OCI-LY1 (cell line): Measurements from ENCODE around the gene TTC6.

Experiments
- H2AFZ ChIP-seq: fragments of 200-600 bp; sonication (generic), shearing (Covaris generic); 2 replicates; pipeline ENCODE4 v1.6.0; 2014; ENCODE audit warnings: antibody characterized with exemption, mild to moderate bottlenecking, low read length
- H3F3A ChIP-seq: fragments of 200-600 bp; sonication (generic), shearing (Covaris generic); 2 replicates; pipeline ENCODE4 v1.6.0; 2014; ENCODE audit warnings: mild to moderate bottlenecking, antibody characterized with exemption, low read length, moderate library complexity; ENCODE audit not compliant: insufficient read depth
- H3K27ac ChIP-seq: fragments of 200-600 bp; sonication (generic); 2 replicates; pipeline ENCODE4 v1.5.1; 2014; ENCODE audit warnings: low read length, mixed run types, mild to moderate bottlenecking, low read depth; ENCODE audit not compliant: poor library complexity, severe bottlenecking
- H3K27me3 ChIP-seq: fragments of 200-600 bp; sonication (generic); 2 replicates; pipeline ENCODE4 v1.6.0; 2014; ENCODE audit warnings: antibody characterized with exemption, mild to moderate bottlenecking, low read length, moderate library complexity; ENCODE audit not compliant: insufficient read depth
- H3K36me3 ChIP-seq: fragments of 200-600 bp; sonication (generic); 2 replicates; pipeline ENCODE4 v1.6.1; 2014; ENCODE audit warnings: mild to moderate bottlenecking, antibody characterized with exemption, low read length, moderate library complexity, mixed read lengths; ENCODE audit not compliant: insufficient read depth
- H3K4me1 ChIP-seq: fragments of 200-600 bp; sonication (generic); 2 replicates; pipeline ENCODE4 v1.5.1; 2014; ENCODE audit warnings: mild to moderate bottlenecking, low read length, moderate library complexity; ENCODE audit not compliant: insufficient read depth, severe bottlenecking
- H3K4me2 ChIP-seq: fragments of 200-600 bp; sonication (generic), shearing (Covaris generic); 2 replicates; pipeline ENCODE4 v1.6.1; 2014; ENCODE audit warnings: low read length
- H3K4me3 ChIP-seq: fragments of 200-600 bp; sonication (generic); 2 replicates; pipeline ENCODE4 v1.5.1; 2014; ENCODE audit warnings: low read length, low read depth, mild to moderate bottlenecking, mixed read lengths; ENCODE audit not compliant: poor library complexity, severe bottlenecking
- H3K79me2 ChIP-seq: fragments of 200-600 bp; shearing (Covaris generic); 2 replicates; pipeline ENCODE4 v1.6.1; 2016; ENCODE audit warnings: mixed run types, low read length, mixed read lengths; ENCODE audit not compliant: insufficient read depth
- H3K9ac ChIP-seq: fragments of 200-600 bp; sonication (generic), shearing (Covaris generic); 2 replicates; pipeline ENCODE4 v1.6.1; 2014; ENCODE audit warnings: mild to moderate bottlenecking, low read length, mixed read lengths
- H3K9me2 ChIP-seq: fragments of 200-600 bp; sonication (generic), shearing (Covaris generic); 2 replicates; pipeline ENCODE4 v1.6.1; 2014; ENCODE audit warnings: low read depth, mild to moderate bottlenecking, low read length, mixed read lengths
- H3K9me3 ChIP-seq: fragments of 200-600 bp; shearing (Covaris generic); 2 replicates; pipeline ENCODE4 v1.6.1; 2014; ENCODE audit warnings: low read length, mixed read lengths
- H4K20me1 ChIP-seq: fragments of 200-600 bp; sonication (generic), shearing (Covaris generic); 2 replicates; pipeline ENCODE4 v1.6.0; 2016; ENCODE audit warnings: mild to moderate bottlenecking, low read length; ENCODE audit not compliant: insufficient read depth
- CTCF ChIP-seq: fragments of 200-600 bp; sonication (generic), shearing (Covaris generic); IDR thresholded peaks from 2 replicates; pipeline ENCODE4 v1.5.1; 2017; ENCODE audit warnings: mild to moderate bottlenecking, antibody characterized with exemption, low read length, moderate library complexity, mixed read lengths
- EZH2 ChIP-seq: fragments of 200-600 bp; sonication (generic), shearing (Covaris generic); IDR thresholded peaks from 2 replicates; pipeline ENCODE4 v1.8.0; 2017; ENCODE audit warnings: borderline replicate concordance, mixed run types, mild to moderate bottlenecking, antibody characterized with exemption, low read length, moderate library complexity, mixed read lengths

TTC6 gene

GRCh38 chr14:37588956-37589714, 6.3 kb upstream of the TTC6 start:
- TF ChIP-seq CTCF: no peak
- no peak for TF ChIP-seq EZH2
- Histone ChIP-seq H4K20me1 (no peaks in the 10 kb centered on the region), H3K4me3 (no peak overlapping the region), H3K4me1 (no peaks in the 10 kb centered on the region), H3K9me2 (no peaks in the 10 kb centered on the region), H3K36me3 (no peaks in the 10 kb centered on the region), H3K27ac (no peak overlapping the region), H3K9ac (no peak overlapping the region), H3K79me2 (no peaks in the 10 kb centered on the region), H3K27me3 (no peaks in the 10 kb centered on the region), H2AFZ (no peak overlapping the region), H3K4me2 (no peak overlapping the region), H3F3A (no peaks in the 10 kb centered on the region), H3K9me3 (no peaks in the 10 kb centered on the region)

- Histone ChIP-seq H3K27me3 (no peaks in the 10 kb centered on the region), H3K9ac (no peak overlapping the region)
Observed at GRCh38 chr14:37589715-37590427, 5.6 kb upstream of the TTC6 start.

GRCh38 chr14:37590428-37591139, 4.8 kb upstream of the TTC6 start:
- no peaks in the 10 kb centered on the region for H3K27me3 ChIP-seq

More at GRCh38 chr14:37589715-37590427, 5.6 kb upstream of the TTC6 start:
- Histone ChIP-seq H3K4me2 (no peak overlapping the region), H3K9me2 (no peaks in the 10 kb centered on the region), H3K9me3 (no peaks in the 10 kb centered on the region), H3K27ac (no peak overlapping the region), H3K4me1 (no peaks in the 10 kb centered on the region), H3K79me2 (no peaks in the 10 kb centered on the region), H3F3A (no peaks in the 10 kb centered on the region), H2AFZ (no peak overlapping the region), H3K36me3 (no peaks in the 10 kb centered on the region), H4K20me1 (no peaks in the 10 kb centered on the region), H3K4me3 (no peak overlapping the region)
- TF ChIP-seq EZH2: no peak
- TF ChIP-seq CTCF: no peak

More at GRCh38 chr14:37590428-37591139, 4.8 kb upstream of the TTC6 start:
- Histone ChIP-seq H3K36me3 (no peaks in the 10 kb centered on the region), H3K27ac (no peak overlapping the region), H3K9me2 (no peaks in the 10 kb centered on the region), H3F3A (no peaks in the 10 kb centered on the region), H3K4me3 (no peak overlapping the region), H3K79me2 (no peaks in the 10 kb centered on the region), H4K20me1 (no peaks in the 10 kb centered on the region), H3K9ac (no peak overlapping the region), H3K4me2 (no peak overlapping the region), H2AFZ (no peak overlapping the region), H3K4me1 (no peaks in the 10 kb centered on the region), H3K9me3 (no peaks in the 10 kb centered on the region)
- no peak for TF ChIP-seq EZH2
- TF ChIP-seq CTCF: no peak
